H9 (cell line): ENCODE data around the gene TTLL4. TPM values are rescaled to one million over a fixed set of nuclear protein-coding genes. Genes with fewer than 3 reads are reported as not detected.

Experiments
- DNase-seq: peaks from one replicate; pipeline ENCODE4 v3.0.0-alpha.2; 2017
- H2AFZ ChIP-seq: one replicate; pipeline ENCODE4 v1.6.1; 2013; ENCODE audit warnings: mild to moderate bottlenecking, low read length, control low read depth, moderate library complexity
- H2AK5ac ChIP-seq: 2 replicates; pipeline ENCODE4 v1.6.1; 2013; ENCODE audit warnings: low read length, control low read depth, mixed read lengths; ENCODE audit not compliant: insufficient read length
- H2BK120ac ChIP-seq: one replicate; pipeline ENCODE4 v1.6.1; 2013; ENCODE audit warnings: low read depth, mild to moderate bottlenecking, low read length, control low read depth, inconsistent platforms; ENCODE audit not compliant: poor library complexity, severe bottlenecking
- H2BK12ac ChIP-seq: 2 replicates; pipeline ENCODE4 v1.6.1; 2013; ENCODE audit warnings: low read length, control low read depth, mixed read lengths, low read depth; ENCODE audit not compliant: insufficient read length
- H2BK15ac ChIP-seq: 2 replicates; pipeline ENCODE4 v1.6.1; 2013; ENCODE audit warnings: low read depth, low read length, control low read depth
- H2BK20ac ChIP-seq: one replicate; pipeline ENCODE4 v1.6.1; 2013; ENCODE audit warnings: low read depth, mild to moderate bottlenecking, low read length, control low read depth, inconsistent platforms; ENCODE audit not compliant: poor library complexity, severe bottlenecking
- H2BK5ac ChIP-seq: 2 replicates; pipeline ENCODE4 v1.6.1; 2013; ENCODE audit warnings: low read length, control low read depth, mixed read lengths; ENCODE audit not compliant: insufficient read length
- H3K14ac ChIP-seq: 2 replicates; pipeline ENCODE4 v1.6.1; 2013; ENCODE audit warnings: low read length, control low read depth; ENCODE audit not compliant: insufficient read depth
- H3K18ac ChIP-seq: 2 replicates; pipeline ENCODE4 v1.6.1; 2013; ENCODE audit warnings: low read depth, mild to moderate bottlenecking, mixed read lengths, low read length, control low read depth; ENCODE audit not compliant: insufficient read length
- H3K23ac ChIP-seq: 2 replicates; pipeline ENCODE4 v1.6.1; 2013; ENCODE audit warnings: low read length, control low read depth, mixed read lengths, low read depth; ENCODE audit not compliant: insufficient read length
- H3K23me2 ChIP-seq: 2 replicates; pipeline ENCODE4 v1.6.1; 2013; ENCODE audit warnings: low read depth, mild to moderate bottlenecking, mixed read lengths, low read length, control low read depth; ENCODE audit not compliant: insufficient read length, poor library complexity, severe bottlenecking
- H3K27ac ChIP-seq: 2 replicates; pipeline ENCODE4 v1.5.1; 2013; ENCODE audit warnings: low read length, control low read depth, mixed read lengths, low read depth; ENCODE audit not compliant: insufficient read length
- H3K27me3 ChIP-seq: 2 replicates; pipeline ENCODE4 v1.6.1; 2013; ENCODE audit warnings: low read length, control low read depth, inconsistent platforms; ENCODE audit not compliant: insufficient read depth
- H3K4ac ChIP-seq: 2 replicates; pipeline ENCODE4 v1.6.1; 2013; ENCODE audit warnings: low read depth, mild to moderate bottlenecking, control low read depth, inconsistent platforms, low read length, moderate library complexity
- H3K4me1 ChIP-seq: 2 replicates; pipeline ENCODE4 v1.6.1; 2013; ENCODE audit warnings: low read length, control low read depth, inconsistent platforms; ENCODE audit not compliant: insufficient read depth
- H3K4me2 ChIP-seq: 2 replicates; pipeline ENCODE4 v1.6.1; 2013; ENCODE audit warnings: low read length, control low read depth, mixed read lengths; ENCODE audit not compliant: insufficient read length, insufficient read depth
- H3K56ac ChIP-seq: 2 replicates; pipeline ENCODE4 v1.6.1; 2013; ENCODE audit warnings: low read depth, mild to moderate bottlenecking, mixed read lengths, low read length, control low read depth; ENCODE audit not compliant: insufficient read length
- H3K79me1 ChIP-seq: 2 replicates; pipeline ENCODE4 v1.6.1; 2013; ENCODE audit warnings: low read depth, mild to moderate bottlenecking, moderate library complexity, low read length, control low read depth, inconsistent platforms; ENCODE audit not compliant: insufficient read depth, poor library complexity, severe bottlenecking
- H3K79me2 ChIP-seq: 2 replicates; pipeline ENCODE4 v1.6.1; 2013; ENCODE audit warnings: low read length, control low read depth, inconsistent platforms; ENCODE audit not compliant: insufficient read depth
- H3K9ac ChIP-seq: 2 replicates; pipeline ENCODE4 v1.6.1; 2013; ENCODE audit warnings: low read length, control low read depth, mixed read lengths; ENCODE audit not compliant: insufficient read length; ENCODE audit errors: extremely low read depth
- H3K9me3 ChIP-seq: one replicate; pipeline ENCODE4 v1.6.1; 2013; ENCODE audit warnings: low read depth, low read length, inconsistent platforms; ENCODE audit not compliant: control insufficient read depth
- H3T11ph ChIP-seq: one replicate; pipeline ENCODE4 v1.6.1; 2013; ENCODE audit warnings: mild to moderate bottlenecking, low read length, control low read depth, inconsistent platforms
- H4K20me1 ChIP-seq: one replicate; pipeline ENCODE4 v1.6.1; 2013; ENCODE audit not compliant: control insufficient read depth, insufficient read length, insufficient read depth
- H4K5ac ChIP-seq: 2 replicates; pipeline ENCODE4 v1.6.1; 2013; ENCODE audit warnings: low read depth, mild to moderate bottlenecking, mixed read lengths, low read length, control low read depth; ENCODE audit not compliant: insufficient read length
- H4K8ac ChIP-seq: replicated peaks from 2 replicates; pipeline ENCODE4 v1.6.1; 2013; ENCODE audit warnings: low read length, control low read depth, mixed read lengths, low read depth; ENCODE audit not compliant: insufficient read length
- H4K91ac ChIP-seq: 2 replicates; pipeline ENCODE4 v1.6.1; 2013; ENCODE audit warnings: low read depth, mild to moderate bottlenecking, moderate library complexity, mixed read lengths, low read length, control low read depth; ENCODE audit not compliant: insufficient read length
- H3K27ac Mint-ChIP-seq, 3 experiments: 2 replicates in 2 of 3; 3 replicates in 1 of 3; pipeline ENCODE4 v1.8.0; 2020 to 2021; ENCODE audit warnings: mixed read lengths in 3 of 3, mild to moderate bottlenecking in 1 of 3, moderate library complexity in 1 of 3
- H3K27me3 Mint-ChIP-seq: 2 replicates; pipeline ENCODE4 v1.8.0; 2021; ENCODE audit warnings: low read depth, mild to moderate bottlenecking, moderate library complexity, mixed read lengths
- H3K36me3 Mint-ChIP-seq, 3 experiments: 2 replicates in 2 of 3; 3 replicates in 1 of 3; pipeline ENCODE4 v1.8.0; 2020 to 2021; ENCODE audit warnings: low read depth in 3 of 3, mixed read lengths in 3 of 3; ENCODE audit not compliant: insufficient read depth in 1 of 3
- H3K4me1 Mint-ChIP-seq, 2 experiments: 2 replicates each; pipeline ENCODE4 v1.8.0; 2020; ENCODE audit warnings: mixed read lengths in 2 of 2
- H3K4me3 Mint-ChIP-seq, 2 experiments: 2 replicates in 1 of 2; 3 replicates in 1 of 2; pipeline ENCODE4 v1.8.0; 2020 to 2021; ENCODE audit warnings: mild to moderate bottlenecking in 2 of 2, mixed read lengths in 2 of 2, moderate library complexity in 1 of 2
- H3K9me3 Mint-ChIP-seq, 2 experiments: 2 replicates in 1 of 2; 3 replicates in 1 of 2; pipeline ENCODE4 v1.8.0; 2020; ENCODE audit warnings: mild to moderate bottlenecking in 2 of 2, mixed read lengths in 2 of 2, moderate library complexity in 1 of 2
- CTCF ChIP-seq: fragments of 200-600 bp; sonication (generic); conservative IDR thresholded peaks from 3 replicates; pipeline ENCODE4 v1.8.0; 2021; ENCODE audit warnings: antibody characterized with exemption, mild to moderate bottlenecking
- WGBS: extraction: QIAGEN DNeasy Blood & Tissue Kit; methylation state at CpG from one replicate; pipeline ENCODE4 v1.1.7; 2013; ENCODE audit warnings: missing lambda C conversion rate, low lambda C conversion rate, mixed read lengths; ENCODE audit not compliant: insufficient read length; ENCODE audit errors: extremely low coverage; 5-methylcytosine and 5-hydroxymethylcytosine counted together
- total RNA-seq: library from RNA; stranded (reverse); gene quantifications from 2 replicates; pipeline ENCODE4 v1.2.1, GENCODE V29; 2021

Gene TTLL4
- total RNA-seq, 1 experiment from 2014 or later = 96.4 TPM

- H3K9me3 ChIP-seq = no peaks in the 10 kb centered on the region
- H3K18ac ChIP-seq = no peak overlapping the region
- no peak overlapping the region for H2BK12ac ChIP-seq
- no peak overlapping the region for H2BK120ac ChIP-seq
- H3K36me3 Mint-ChIP-seq = peaks cover 33 to 62% (median 58%) of the 10 kb centered on the region in 3 experiments
- no peak overlapping the region for H3K4ac ChIP-seq
- H4K5ac ChIP-seq = no peak overlapping the region
- H3K4me1 ChIP-seq = peaks cover 2% of the 10 kb centered on the region; the same call in 1 of the 2 replicates
- no peak overlapping the region for H3K14ac ChIP-seq
- no peak for TF ChIP-seq CTCF
- no peak overlapping the region for H2AFZ ChIP-seq
- no peak overlapping the region for H2BK20ac ChIP-seq
- WGBS = no CpG with 5 or more reads among the region's 7 CpGs
- no peaks in the 10 kb centered on the region for H3K27me3 ChIP-seq
- peaks cover 5% of the 10 kb centered on the region for H3K23me2 ChIP-seq
- no peaks in the 10 kb centered on the region for H3K9me3 Mint-ChIP-seq
- H4K8ac ChIP-seq = no peak overlapping the region
- H3K4me3 Mint-ChIP-seq = no peak overlapping the region
- H3K79me1 ChIP-seq = no peaks in the 10 kb centered on the region
- H3K4me1 Mint-ChIP-seq = peaks cover 7% of the 10 kb centered on the region in 2 experiments
- no peak overlapping the region for H3T11ph ChIP-seq
- no peaks in the 10 kb centered on the region for H4K20me1 ChIP-seq
- H3K79me2 ChIP-seq = no peaks in the 10 kb centered on the region
- H3K9ac ChIP-seq = no peak overlapping the region
- H2BK15ac ChIP-seq = no peak overlapping the region
- H4K91ac ChIP-seq = no peak overlapping the region
- DNase-seq = no peak
- H2BK5ac ChIP-seq = no peak overlapping the region
- H3K27me3 Mint-ChIP-seq = no peaks in the 10 kb centered on the region
- no peak overlapping the region for H3K56ac ChIP-seq
- no peak overlapping the region for H3K4me2 ChIP-seq
- no peak overlapping the region for H3K27ac Mint-ChIP-seq
- no peak overlapping the region for H3K27ac ChIP-seq
- H3K23ac ChIP-seq = no peak overlapping the region
- H2AK5ac ChIP-seq = no peak overlapping the region
Measured at GRCh38 chr2:218664653-218665052, 46.0 kb upstream of the TTLL4 start.
